Measurements from ENCODE around the gene SH3D21.

SH3D21 gene

DNA sequence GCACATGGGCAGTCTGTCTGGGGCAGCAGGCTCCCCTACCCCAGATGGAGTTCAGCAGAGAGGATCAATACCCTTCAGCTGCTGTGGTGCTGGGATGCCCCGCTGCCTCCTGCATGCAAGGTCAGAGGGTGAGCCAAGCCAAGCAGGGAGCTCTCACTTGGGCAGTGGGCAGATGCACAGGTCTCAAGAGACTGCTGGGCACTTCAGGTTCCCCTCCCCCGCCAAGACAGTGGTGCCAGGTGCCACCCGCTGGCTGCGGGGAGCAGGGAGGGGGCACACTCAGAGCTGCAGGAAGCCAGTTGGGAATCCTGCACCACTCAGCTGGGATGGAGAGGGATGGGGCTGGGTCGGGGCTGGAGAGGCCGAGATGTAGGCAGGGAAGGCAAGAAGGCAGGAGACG lies 33.0 kb downstream of the SH3D21 start:
- no peak for DNase-seq

GRCh38 chr1:36339615-36340014 lies 33.4 kb downstream of the SH3D21 start:
- DNase-seq = no peak

- no peak for DNase-seq
Observed at GRCh38 chr1:36341626-36342320, 35.6 kb downstream of the SH3D21 start.

- DNase-seq = peak; percentile 17 to 62 (median 30)
Observed at GRCh38 chr1:36342426-36343185, 36.4 kb downstream of the SH3D21 start.

- no peak for DNase-seq
Observed at GRCh38 chr1:36343651-36344394, 37.7 kb downstream of the SH3D21 start.

DNA sequence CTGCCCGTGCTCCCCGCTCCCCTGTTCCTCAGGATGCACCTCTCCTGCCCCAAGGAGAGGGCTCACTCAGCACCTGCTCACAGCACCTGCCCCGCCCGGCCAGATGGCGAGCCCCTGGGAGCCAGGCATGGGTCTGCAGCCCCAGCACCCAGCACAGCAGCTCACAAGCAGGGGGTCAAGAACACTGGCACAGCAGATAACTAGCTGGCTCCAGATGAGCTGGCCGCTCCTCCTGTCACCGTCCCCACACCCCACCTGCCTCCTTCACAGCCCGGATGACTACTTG lies 38.2 kb downstream of the SH3D21 start:
- DNase-seq = no peak

- no peak for DNase-seq
Observed at GRCh38 chr1:36345353-36345752, 39.2 kb downstream of the SH3D21 start.

DNA sequence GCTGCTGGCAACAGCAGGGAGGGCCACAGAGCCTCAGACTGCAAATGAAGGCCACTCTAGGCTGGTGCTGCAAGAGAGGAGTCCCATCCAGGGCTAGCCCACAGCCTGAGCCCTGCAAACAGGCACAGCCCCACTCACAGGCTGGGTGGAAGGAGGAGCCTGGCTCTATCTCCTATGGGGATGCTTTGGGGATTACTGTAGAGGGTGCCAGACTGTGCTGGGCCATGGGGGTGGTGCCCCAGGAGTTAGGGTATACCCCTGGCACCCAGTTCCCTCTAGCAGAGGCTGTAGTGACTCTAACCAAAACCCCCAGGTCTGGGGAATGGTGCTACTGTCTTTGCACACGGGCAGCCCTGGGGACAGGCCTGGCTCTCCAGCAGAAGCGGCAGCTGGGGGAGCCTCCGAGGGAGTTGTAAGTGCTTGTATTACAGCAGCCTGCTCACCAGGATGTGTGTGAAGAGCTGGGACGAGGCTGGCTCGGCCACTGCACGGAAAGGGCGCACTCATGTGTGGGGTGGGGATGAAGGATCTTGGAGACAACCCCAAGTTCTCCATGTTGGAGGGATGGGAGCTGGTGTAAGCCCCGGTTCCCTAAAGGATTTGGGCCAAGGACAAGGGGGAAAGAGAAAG lies 40.7 kb downstream of the SH3D21 start:
- DNase-seq = no peak

GRCh38 chr1:36349241-36349671 lies 43.1 kb downstream of the SH3D21 start:
- DNase-seq = no peak

DNA sequence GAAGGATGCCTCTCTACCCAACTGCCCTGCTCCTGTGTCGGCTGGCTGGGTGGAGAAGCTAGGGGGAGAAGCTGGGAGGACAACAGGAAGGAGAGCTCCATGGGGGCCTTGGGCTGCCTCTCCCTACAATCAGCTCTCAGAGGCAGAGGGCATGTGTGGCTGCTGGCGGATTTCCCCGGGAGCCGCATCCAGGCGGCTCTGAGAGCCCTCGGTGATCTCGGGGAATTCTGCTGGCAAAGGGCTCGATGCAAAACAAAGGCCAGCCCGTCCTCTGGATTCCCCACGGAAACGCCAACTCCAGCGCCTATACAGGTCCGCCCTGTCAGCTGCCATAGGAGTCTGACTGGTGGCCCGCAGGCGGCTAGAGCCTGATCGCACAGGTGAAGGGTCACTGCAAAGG lies 43.7 kb downstream of the SH3D21 start:
- no peak for DNase-seq

DNA sequence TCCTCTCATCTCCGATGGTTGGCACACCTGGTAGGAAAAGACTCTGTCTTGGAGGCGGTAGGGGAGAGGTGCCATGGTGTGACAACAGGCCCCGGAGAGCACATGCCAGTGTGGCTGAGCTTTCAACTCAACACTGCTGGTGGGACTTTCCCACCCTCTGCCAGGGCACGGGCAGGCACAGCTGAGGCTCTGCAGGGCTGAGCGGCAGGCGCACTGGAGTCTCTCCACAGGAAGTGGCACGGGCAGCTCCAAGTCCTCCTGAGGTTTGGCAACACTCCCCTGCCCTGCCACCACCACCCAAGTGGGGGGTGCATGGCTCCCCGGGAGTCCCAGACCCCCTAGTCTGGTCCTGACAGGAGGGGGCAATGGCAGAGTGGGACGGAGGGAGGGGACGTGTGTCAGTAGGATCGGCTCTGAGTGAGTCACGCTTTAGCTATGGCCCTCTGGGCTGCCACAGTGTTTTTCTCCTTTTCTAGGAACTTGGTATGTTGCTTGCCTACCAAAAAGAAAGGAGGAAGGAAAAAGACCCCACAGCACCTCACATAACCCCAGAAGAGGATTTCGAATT lies 44.6 kb downstream of the SH3D21 start:
- peak in 2 of 4 experiments; percentile 16 to 34 for DNase-seq

- DNase-seq = no peak
Observed at GRCh38 chr1:36351227-36351977, 45.2 kb downstream of the SH3D21 start.

DNA sequence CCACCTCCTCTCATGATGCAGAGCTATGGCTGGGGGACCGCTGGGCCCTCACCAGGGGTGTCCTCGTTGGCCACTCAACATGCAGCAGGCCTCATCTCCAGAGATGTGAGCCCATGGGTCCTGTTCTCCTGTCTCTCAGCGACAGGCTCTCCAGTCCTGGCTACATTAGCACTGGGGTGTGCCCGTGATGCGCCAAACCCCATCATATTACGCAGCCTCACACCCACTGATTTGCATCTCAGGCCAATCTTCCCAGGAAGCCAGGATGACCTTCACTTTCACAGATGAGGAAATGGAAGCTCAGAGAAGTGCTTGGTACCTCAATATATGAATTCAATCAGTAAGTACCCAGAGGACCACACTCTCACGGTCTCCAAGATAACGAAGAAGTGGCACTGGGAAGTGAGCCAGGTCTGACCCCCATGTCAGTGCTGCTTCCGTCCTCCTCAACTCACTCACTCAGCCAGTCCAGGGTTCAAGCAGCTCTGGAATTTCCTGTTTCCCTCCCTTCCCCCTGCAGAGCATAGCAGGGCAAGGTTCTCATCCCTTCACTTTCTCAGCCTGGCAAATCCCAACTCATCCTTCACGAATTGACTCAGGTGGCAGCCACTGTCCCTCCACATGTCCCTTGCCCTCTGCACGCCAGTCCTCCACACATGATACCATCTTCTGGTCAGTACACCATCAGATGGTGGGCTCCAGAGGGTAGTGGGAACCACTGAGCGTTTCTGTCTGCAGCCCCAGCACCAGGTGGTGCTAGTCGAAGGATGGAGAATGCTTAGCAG lies 46.1 kb downstream of the SH3D21 start:
- DNase-seq = no peak

DNA sequence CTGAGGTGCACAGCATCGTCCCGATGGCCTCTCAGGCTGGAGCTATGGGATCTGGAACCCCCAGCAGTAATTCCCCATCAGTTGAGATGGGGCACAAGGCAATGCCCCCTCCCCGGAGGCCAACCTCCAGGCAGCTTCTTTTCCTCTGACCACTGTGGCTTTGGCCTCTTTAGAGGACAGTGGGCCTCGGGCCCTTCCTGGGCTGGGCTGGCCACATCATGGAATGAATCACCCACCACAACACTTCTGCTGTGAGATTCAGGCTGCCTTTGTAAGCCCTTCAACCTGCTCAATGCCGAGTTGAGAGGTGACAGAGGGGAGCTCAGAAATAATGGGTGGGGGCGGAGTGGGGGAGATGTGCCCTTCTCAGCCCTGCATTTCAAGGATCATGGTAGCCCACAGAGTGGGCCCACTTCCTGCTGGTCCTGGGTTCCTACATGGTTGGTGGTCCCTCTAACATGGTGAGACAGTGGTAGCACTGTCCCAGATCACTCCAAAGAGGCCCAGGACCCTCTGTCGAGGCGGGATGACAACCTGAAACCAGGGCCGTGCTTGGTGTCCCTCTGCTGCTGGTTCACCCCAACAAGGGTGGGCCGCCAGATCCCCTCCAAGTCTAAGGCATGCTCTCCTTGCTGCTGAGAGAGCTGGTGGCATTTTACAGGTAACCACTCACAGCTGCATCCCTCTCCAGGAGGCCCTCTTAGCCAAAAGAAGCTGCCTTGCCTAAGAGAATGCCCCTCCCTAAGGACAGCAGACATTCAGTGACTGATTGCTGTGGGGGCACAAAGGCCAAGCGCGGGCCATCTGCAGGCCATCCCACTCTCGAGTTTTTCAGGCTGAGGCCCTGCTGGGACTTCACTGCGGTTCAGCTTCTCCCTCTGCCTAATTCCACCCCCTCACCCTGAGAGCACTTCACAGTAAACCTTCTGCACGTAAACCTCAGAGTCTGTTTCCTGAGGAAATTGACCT lies 47.0 kb downstream of the SH3D21 start:
- DNase-seq = no peak

DNA sequence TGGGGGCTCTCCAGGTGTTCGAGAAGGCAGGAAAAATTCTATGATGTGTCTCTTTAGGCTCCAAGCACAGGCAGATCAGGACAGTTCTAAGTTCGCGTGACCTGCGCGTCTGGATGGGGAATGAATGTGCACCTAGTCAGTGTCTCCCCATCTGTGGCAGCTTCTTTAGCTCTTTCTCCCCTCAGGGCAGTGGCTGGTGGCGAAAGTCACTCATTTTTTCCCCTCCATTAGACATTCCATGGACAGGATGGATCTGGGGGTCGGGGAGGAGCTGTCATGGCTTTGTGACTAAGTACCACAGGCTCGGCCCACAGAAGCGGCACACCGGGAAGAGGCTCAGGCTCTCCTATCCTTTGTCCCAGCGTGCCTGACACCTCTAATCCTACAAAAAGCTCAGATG lies 48.3 kb downstream of the SH3D21 start:
- DNase-seq = no peak

- DNase-seq = no peak
Observed at GRCh38 chr1:36355811-36356210, 49.6 kb downstream of the SH3D21 start.

DNA sequence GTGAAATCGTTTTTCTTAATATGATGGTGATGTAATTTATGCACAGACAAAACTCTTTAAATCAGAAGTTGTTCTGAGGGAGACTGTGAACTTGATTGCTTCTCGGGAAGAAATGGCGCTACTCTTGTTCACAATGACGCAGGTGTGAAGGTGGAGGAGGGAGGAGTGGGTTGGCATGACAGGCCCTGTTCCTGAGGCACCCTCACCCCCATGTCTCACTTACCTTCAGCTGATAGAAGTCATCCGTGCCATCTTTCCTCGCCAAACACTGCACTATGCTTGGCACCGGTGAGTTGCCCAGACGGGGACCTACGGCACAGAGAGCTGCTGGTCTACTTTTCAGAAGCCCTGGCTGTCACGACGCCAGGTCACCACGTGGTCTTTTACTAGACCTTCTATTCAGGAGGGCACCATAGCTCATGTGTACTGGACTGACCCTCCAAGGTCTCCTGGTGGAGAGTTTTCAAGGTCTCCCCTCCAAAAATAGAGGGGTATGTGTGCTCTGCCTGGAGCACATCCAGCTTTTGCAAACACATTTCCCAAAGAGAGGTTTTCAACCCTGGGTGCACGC lies 52.4 kb downstream of the SH3D21 start:
- DNase-seq = no peak

DNA sequence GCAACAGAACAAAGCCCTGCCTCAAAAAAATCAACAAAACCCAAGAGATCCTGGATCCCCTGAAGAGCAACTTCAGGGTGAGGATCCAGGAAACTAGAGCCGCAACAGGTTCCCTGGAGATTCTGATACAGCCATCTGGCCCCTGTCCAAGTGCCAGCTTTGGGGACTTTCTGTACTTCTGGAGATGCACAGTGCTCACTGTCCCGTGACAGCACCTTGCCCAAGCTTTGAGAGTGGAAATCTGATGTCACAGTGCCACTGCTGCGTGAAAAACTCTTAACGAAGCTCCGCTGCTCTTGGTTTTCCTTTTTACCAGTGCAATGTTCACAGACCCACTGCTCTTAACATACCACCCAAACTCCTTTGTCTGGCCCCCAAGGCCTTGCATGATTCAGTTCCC lies 53.2 kb downstream of the SH3D21 start:
- DNase-seq = no peak

GRCh38 chr1:36359911-36360550 lies 53.9 kb downstream of the SH3D21 start:
- peak in 2 of 4 experiments; percentile 9 to 17 for DNase-seq

Measured in activated CD4-positive, CD25-positive, alpha-beta regulatory T cell (primary cell).